Brain microvascular endothelial cell (primary cell): ENCODE results near the gene CSNK1D.
A peak's percentile ranks its signal among the peaks of the same experiment; 100 is the strongest.

Experiments
- DNase-seq: peaks from one replicate; pipeline ENCODE4 v3.0.0-alpha.2; 2020
- H3K27ac ChIP-seq: fragments of 250-450 bp; sonication (Bioruptor Pico); 2 replicates; pipeline ENCODE4 v1.5.1; 2020; ENCODE audit warnings: mild to moderate bottlenecking, moderate library complexity
- H3K27me3 ChIP-seq: fragments of 250-450 bp; sonication (Bioruptor Pico); replicated peaks from 2 replicates; pipeline ENCODE4 v1.5.1; 2020; ENCODE audit warnings: mild to moderate bottlenecking
- H3K36me3 ChIP-seq: fragments of 250-450 bp; sonication (Bioruptor Pico); replicated peaks from 2 replicates; pipeline ENCODE4 v1.5.1; 2020; ENCODE audit warnings: mild to moderate bottlenecking
- H3K4me3 ChIP-seq: 2 replicates; pipeline ENCODE4 v1.5.1; 2011; ENCODE audit warnings: low read depth, mild to moderate bottlenecking, control low read depth, low read length, moderate library complexity
- in situ Hi-C: cut with HindIII; loops from 2 replicates; pipeline ENCODE4 v1.10.0; 2017; ENCODE audit warnings: low sequenced_read_pairs, low pct_ligation_motif_present
- TF ChIP-seq, protein P1 (sequence below): IDR thresholded peaks from 2 replicates; pipeline ENCODE4 v1.5.1; 2011; ENCODE audit warnings: low read depth, mild to moderate bottlenecking, moderate library complexity, low read length, control low read depth, inconsistent platforms; ENCODE audit errors: missing control alignments

CSNK1D gene

DNA sequence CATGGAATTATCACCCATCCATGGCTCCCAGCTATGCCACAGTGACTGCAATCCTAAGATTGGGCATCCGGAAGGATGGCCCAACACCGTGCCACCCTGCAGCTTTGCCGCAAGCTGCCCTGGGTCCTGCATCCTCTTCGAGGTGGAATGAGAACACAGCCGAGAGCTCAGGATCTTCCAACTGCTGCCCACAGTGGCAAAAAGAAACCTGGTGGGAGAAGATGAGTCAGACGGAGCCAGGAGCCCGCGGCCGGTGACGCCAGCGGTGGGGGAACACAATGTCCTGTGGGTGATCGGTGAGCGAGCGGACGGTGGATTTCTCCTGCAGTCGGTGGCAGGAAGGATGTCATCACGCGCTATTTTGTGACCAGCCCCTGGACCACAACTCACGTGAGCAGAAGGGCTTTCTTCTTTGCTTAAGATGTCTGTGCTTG, 23.8 kb upstream of the CSNK1D start:
- no peaks in the 10 kb centered on the region for H3K27me3 ChIP-seq
- in situ Hi-C loops = no loop called here
- TF ChIP-seq, protein P1, sequence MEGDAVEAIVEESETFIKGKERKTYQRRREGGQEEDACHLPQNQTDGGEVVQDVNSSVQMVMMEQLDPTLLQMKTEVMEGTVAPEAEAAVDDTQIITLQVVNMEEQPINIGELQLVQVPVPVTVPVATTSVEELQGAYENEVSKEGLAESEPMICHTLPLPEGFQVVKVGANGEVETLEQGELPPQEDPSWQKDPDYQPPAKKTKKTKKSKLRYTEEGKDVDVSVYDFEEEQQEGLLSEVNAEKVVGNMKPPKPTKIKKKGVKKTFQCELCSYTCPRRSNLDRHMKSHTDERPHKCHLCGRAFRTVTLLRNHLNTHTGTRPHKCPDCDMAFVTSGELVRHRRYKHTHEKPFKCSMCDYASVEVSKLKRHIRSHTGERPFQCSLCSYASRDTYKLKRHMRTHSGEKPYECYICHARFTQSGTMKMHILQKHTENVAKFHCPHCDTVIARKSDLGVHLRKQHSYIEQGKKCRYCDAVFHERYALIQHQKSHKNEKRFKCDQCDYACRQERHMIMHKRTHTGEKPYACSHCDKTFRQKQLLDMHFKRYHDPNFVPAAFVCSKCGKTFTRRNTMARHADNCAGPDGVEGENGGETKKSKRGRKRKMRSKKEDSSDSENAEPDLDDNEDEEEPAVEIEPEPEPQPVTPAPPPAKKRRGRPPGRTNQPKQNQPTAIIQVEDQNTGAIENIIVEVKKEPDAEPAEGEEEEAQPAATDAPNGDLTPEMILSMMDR = no peak
- peak overlapping the region; percentile 92 for H3K27ac ChIP-seq
- DNase-seq = peak; percentile 90
- no peaks in the 10 kb centered on the region for H3K36me3 ChIP-seq
- H3K4me3 ChIP-seq = peak overlapping the region; percentile 52

DNA sequence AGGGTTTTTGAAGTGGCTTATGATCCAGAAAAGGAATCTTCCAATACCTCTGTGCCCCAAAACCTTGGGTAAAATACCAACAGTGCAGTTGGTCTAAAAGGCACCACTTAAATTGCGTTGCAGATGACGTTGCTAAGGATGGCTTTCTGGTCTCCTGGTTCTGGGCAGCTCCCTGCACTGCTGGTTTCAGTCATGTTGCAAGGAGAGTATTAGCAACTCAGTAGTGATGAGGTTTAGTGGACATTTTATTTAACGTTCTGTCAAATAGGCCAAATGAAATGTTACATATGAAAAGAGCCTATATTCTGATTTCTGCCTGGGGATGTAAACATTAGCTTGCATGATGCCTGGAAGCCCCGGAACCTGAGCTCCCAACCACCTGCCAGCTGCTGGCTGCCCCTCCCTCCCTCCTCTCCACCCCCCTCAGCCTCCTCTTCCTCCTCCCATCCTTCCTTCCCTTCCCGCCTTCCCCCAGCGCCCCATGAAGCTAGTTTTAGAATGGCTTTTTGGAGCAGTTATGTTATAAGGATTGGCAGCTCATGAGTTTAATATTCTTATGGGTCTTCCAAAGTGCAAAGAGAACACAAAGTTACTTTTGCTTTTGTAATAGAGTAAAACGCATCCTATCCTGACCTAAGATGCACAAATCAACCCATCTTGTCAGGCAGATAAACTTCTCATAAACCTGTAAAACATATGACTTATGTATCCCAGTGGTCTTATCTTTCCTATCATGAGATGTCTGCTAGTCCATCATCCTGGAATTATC, 23.2 kb upstream of the CSNK1D start:
- DNase-seq = no peak
- peak overlapping the region; percentile 92 for H3K27ac ChIP-seq
- no peak overlapping the region for H3K4me3 ChIP-seq
- no peaks in the 10 kb centered on the region for H3K27me3 ChIP-seq
- H3K36me3 ChIP-seq = no peaks in the 10 kb centered on the region
- in situ Hi-C loops = no loop called here
- TF ChIP-seq, protein P1 = no peak

DNA sequence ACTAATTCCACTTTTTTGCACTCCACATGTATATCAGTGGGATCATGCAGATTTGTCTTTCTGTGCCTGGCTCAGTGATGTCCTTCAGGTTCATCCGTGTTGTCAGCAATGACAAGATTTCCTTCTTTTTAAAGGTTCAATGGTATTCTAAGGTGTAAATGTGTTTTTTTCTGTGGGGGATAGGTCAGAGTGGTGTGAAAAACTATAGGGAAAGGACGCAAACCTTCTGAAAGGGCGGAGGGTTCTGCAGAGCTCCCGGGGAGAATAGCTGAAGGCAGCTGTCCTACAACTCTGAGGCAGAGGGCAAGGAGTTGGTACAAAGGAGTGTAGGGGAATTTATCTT, 21.9 kb upstream of the CSNK1D start:
- no peaks in the 10 kb centered on the region for H3K36me3 ChIP-seq
- in situ Hi-C loops = no loop called here
- no peak overlapping the region for H3K27ac ChIP-seq
- DNase-seq = no peak
- H3K27me3 ChIP-seq = no peaks in the 10 kb centered on the region
- TF ChIP-seq, protein P1 = no peak
- H3K4me3 ChIP-seq = no peak overlapping the region

DNA sequence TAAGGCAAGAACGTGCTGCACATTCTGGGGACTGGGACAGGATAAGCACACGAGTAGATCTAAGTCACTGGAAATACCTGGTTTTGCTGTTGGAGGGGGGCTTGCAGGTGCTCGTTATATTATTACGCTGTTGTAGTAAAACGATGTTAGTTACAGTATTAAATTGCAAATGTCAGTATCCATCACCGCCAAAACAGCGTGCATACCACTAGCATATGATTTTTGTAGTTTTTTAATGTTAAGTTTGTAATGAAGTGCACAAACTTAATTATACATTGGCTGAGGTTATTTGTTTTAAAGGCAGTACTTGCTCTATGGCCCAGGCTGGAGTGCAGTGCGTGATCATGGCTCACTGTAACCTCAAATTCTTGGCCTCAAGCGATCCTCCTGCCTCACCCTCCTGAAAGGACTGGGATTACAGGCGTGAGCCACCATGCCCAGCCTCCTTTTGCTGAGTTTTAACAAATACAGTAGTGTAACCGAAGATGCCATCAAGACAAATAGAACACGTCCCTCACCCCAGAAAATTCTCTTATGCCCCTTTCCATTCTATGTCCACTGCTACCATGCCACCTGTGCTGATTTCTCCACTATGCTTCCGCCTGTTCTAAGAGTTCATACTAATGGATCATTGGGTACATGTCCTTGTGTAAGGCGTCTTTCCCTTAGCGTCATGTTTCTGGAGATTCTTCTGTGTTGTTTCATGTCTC, 20.7 kb upstream of the CSNK1D start:
- Histone ChIP-seq H3K27ac (no peak overlapping the region), H3K36me3 (no peaks in the 10 kb centered on the region), H3K4me3 (peak overlapping the region; percentile 28), H3K27me3 (no peaks in the 10 kb centered on the region)
- in situ Hi-C loops = no loop called here
- DNase-seq = no peak
- TF ChIP-seq, protein P1 = no peak

DNA sequence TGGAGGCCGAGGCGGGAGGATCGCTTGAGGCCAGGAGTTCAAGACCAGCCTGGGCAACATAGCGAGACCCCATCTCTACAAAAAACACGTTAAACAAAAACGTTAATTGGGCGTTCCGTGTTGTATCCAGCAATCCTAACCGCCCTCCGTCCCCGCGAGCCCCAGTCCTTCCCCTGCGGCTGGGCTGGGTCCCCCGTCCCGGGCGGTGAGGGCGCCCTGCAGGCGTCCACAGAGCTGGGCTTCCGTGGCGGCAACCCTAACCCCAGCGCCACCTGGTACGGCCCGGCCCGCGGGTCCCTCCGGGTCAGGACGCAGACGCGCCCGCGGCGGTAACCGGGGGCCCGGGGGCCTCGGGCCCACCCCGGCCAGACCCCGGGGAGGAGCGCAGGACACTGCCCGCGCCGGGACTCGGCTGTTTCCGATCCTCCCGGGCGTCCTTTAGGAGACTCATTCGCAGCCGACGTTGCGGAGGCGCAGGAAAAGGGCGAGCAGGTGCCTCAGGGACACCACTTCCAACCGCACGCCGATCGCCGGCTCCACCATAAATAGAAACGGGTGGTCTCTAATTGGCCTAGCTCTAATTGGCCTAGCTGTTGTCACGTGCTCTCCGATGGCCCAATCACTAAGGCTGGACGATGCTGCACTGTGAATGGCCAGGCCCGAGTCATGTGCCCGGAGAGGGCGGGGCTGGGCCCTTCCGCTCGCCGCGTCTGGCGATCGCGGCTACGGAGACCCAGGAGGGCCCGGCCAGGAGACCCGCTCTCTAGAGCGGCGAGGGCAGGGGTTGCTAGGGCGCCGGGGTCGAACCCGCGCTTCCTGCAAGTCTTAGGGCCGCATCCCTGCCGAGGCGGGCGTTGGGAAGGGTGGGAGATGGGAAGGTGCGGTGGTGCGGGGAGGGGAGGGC, 19.0 kb upstream of the CSNK1D start:
- peak; percentile 99 for DNase-seq
- Histone ChIP-seq H3K36me3 (no peaks in the 10 kb centered on the region), H3K27ac (peak overlapping the region; percentile 90), H3K27me3 (no peaks in the 10 kb centered on the region), H3K4me3 (peak overlapping the region; percentile 75)
- in situ Hi-C loops = no loop called here
- TF ChIP-seq, protein P1 = no peak
